GM12865 (cell line): ENCODE data around the gene SAMD4B.
"Not testable (repeated sequence)": the region's sequence is repeated elsewhere in the genome, so short reads cannot be mapped to it uniquely, and the experiment has no call there.

Source experiments
- DNase-seq: peaks from one replicate; pipeline ENCODE4 v3.0.0; 2010; ENCODE audit warnings: low read depth
- H3K4me3 ChIP-seq: 2 replicates; pipeline ENCODE4 v1.5.1; 2011; ENCODE audit warnings: mild to moderate bottlenecking, low read depth, low read length, control low read depth
- CTCF ChIP-seq: IDR thresholded peaks from 2 replicates; pipeline ENCODE4 v1.5.1; 2011; ENCODE audit warnings: low read length, control low read depth, low read depth, inconsistent platforms; ENCODE audit not compliant: insufficient read depth; ENCODE audit errors: missing control alignments

Gene SAMD4B

GRCh38 chr19:39372047-39372802 lies 30.0 kb downstream of the SAMD4B start:
- TF ChIP-seq CTCF = no peak
- no peak overlapping the region for H3K4me3 ChIP-seq
- DNase-seq = no peak

- no peak for DNase-seq
Measured at GRCh38 chr19:39372941-39373340, 30.7 kb downstream of the SAMD4B start.

GRCh38 chr19:39375929-39376328 lies 33.7 kb downstream of the SAMD4B start:
- TF ChIP-seq CTCF = no peak
- H3K4me3 ChIP-seq = no peak overlapping the region
- DNase-seq = no peak

More at GRCh38 chr19:39372941-39373340, 30.7 kb downstream of the SAMD4B start:
- H3K4me3 ChIP-seq = no peak overlapping the region
- no peak for TF ChIP-seq CTCF

- DNase-seq = no peak
- no peak for TF ChIP-seq CTCF
- no peak overlapping the region for H3K4me3 ChIP-seq
Measured at GRCh38 chr19:39377373-39378362, 35.4 kb downstream of the SAMD4B start.

GRCh38 chr19:39379366-39379765 lies 37.1 kb downstream of the SAMD4B start:
- not testable (repeated sequence) for DNase-seq, H3K4me3 ChIP-seq

GRCh38 chr19:39379865-39380396 lies 37.7 kb downstream of the SAMD4B start:
- no peak for DNase-seq
- H3K4me3 ChIP-seq = no peak overlapping the region
- no peak for TF ChIP-seq CTCF
